Tracheal epithelial cell (primary cell): Measurements from ENCODE around the gene CNTFR. TPM values are rescaled to one million over a fixed set of nuclear protein-coding genes. Genes with fewer than 3 reads are reported as not detected.

Experiments
- total RNA-seq: library from RNA; depleted of rRNA; stranded (reverse); fragments of >200 nt; gene quantifications from 2 replicates; pipeline ENCODE4 v1.2.1, GENCODE V29; 2014

CNTFR gene
- total RNA-seq = not detected in 2 replicates

GRCh38 chr9:34589636-34590380, at the start of gene CNTFR:
TSS of gene CNTFR (minus strand) at chr9:34589724. CDS start at chr9:34568981, 20,743 bp downstream.

GRCh38 chr9:34637356-34638137, 48.0 kb upstream of the CNTFR start, which contains the start of gene SIGMAR1:
TSS of gene SIGMAR1 (minus strand) at chr9:34637787. CDS start at chr9:34637697, 90 bp downstream.

GRCh38 chr9:34628656-34629490, 39.3 kb upstream of the CNTFR start, which contains the start of gene ARID3C:
TSS of gene ARID3C (minus strand) at chr9:34629066. CDS start at chr9:34628014, 1,052 bp downstream.

GRCh38 chr9:34620061-34620994, 30.8 kb upstream of the CNTFR start, which contains the start of gene DCTN3:
TSS of gene DCTN3 (minus strand) at chr9:34620495. CDS start at chr9:34620464, 31 bp downstream.

GRCh38 chr9:34611811-34612787, 22.6 kb upstream of the CNTFR start, which contains the start of gene RPP25L:
TSS of gene RPP25L (minus strand) at chr9:34612097. CDS start at chr9:34611296, 801 bp downstream.

GRCh38 chr9:34522971-34523797, 66.3 kb downstream of the CNTFR start, which contains the start of gene ENHO:
TSS of gene ENHO (minus strand) at chr9:34522990. CDS start at chr9:34521695, 1,295 bp downstream.

Other genes starting within 250 kb of the CNTFR start
- gene MYORG, start 212.8 kb downstream of the CNTFR start, total RNA-seq = 4.0 and 5.5 TPM in 2 replicates
- gene FAM219A, start 131.2 kb downstream of the CNTFR start, total RNA-seq = 3.2 and 7.7 TPM in 2 replicates
- not detected in 2 replicates for gene DNAI1, start 130.9 kb downstream of the CNTFR start, total RNA-seq
- 0.48 TPM in 1 of 2 replicates, not detected in the other for gene ENHO, start 66.7 kb downstream of the CNTFR start, total RNA-seq
- 27.7 and 38.6 TPM in 2 replicates for gene RPP25L, start 22.4 kb upstream of the CNTFR start, total RNA-seq
- gene DCTN3, start 30.8 kb upstream of the CNTFR start, total RNA-seq = 40.3 and 43.4 TPM in 2 replicates
- gene ARID3C, start 39.3 kb upstream of the CNTFR start, total RNA-seq = 0.48 and 0.64 TPM in 2 replicates
- gene SIGMAR1, start 48.1 kb upstream of the CNTFR start, total RNA-seq = 68.9 and 81.4 TPM in 2 replicates
- 16.4 and 22.4 TPM in 2 replicates for gene GALT, start 57.0 kb upstream of the CNTFR start, total RNA-seq
- gene IL11RA, start 62.5 kb upstream of the CNTFR start, total RNA-seq = 1.7 and 1.9 TPM in 2 replicates
- gene CCL27, start 72.9 kb upstream of the CNTFR start, total RNA-seq = not detected in 2 replicates
- gene CCL19, start 101.6 kb upstream of the CNTFR start, total RNA-seq = not detected in 2 replicates
- gene CCL21, start 120.4 kb upstream of the CNTFR start, total RNA-seq = not detected in 2 replicates